Endothelial cell of umbilical vein (primary cell): ENCODE measurements around the gene SEC22A. TPM values are rescaled to one million over a fixed set of nuclear protein-coding genes. Genes with fewer than 3 reads are reported as not detected.

Source experiments
- BruUV-seq: library from RNA; stranded (reverse); fragments of 400-500 nt; replicated peaks from 2 replicates; lab custom pipeline; 2021; lab: Mats Ljungman, UMichigan
- CTCF ChIA-PET: fragments of 300-600, 350-600 bp; sonication (Branson Sonifier 250); formaldehyde crosslinking; loops from one replicate; lab custom pipeline; 2021; ENCODE audit warnings: antibody characterized with exemption, inconsistent platforms; lab: Charles Lee
- POLR2A ChIA-PET: fragments of 300-600, 350-600 bp; sonication (Branson Sonifier 250); formaldehyde crosslinking; loops from one replicate; lab custom pipeline; 2021; ENCODE audit warnings: antibody characterized with exemption, inconsistent platforms; lab: Charles Lee
- DNase-seq: peaks from one replicate; pipeline ENCODE4 v3.0.0-alpha.2; 2011; ENCODE audit warnings: low read depth, low spot score
- FAIRE-seq: peaks from 2 replicates; lab custom pipeline; 2011; peaks lifted over from hg19 to GRCh38; lab: Jason Lieb, UNC
- H2AFZ ChIP-seq: 2 replicates; pipeline ENCODE4 v1.6.0; 2012; ENCODE audit warnings: low read depth, low read length, control low read depth, inconsistent platforms
- H3K27ac ChIP-seq: 2 replicates; pipeline ENCODE4 v1.5.1; 2011; ENCODE audit warnings: low read depth, mild to moderate bottlenecking, control low read depth, low read length, moderate library complexity; ENCODE audit not compliant: insufficient read depth
- H3K27me3 ChIP-seq, 2 experiments: 2 replicates each; pipeline versions ENCODE4 v1.6.0 to v1.6.1; 2011; ENCODE audit warnings: low read length in 2 of 2, mixed read lengths in 1 of 2; ENCODE audit not compliant: control insufficient read depth in 2 of 2, insufficient read depth in 2 of 2
- H3K36me3 ChIP-seq, 2 experiments: 2 replicates in 1 of 2; 3 replicates in 1 of 2; pipeline ENCODE4 v1.5.1; 2011; ENCODE audit warnings: low read length in 2 of 2, mild to moderate bottlenecking in 1 of 2, moderate library complexity in 1 of 2; ENCODE audit not compliant: control insufficient read depth in 2 of 2, insufficient read depth in 2 of 2; ENCODE audit errors: extremely low read depth in 1 of 2
- H3K4me1 ChIP-seq: 3 replicates; pipeline ENCODE4 v1.5.1; 2011; ENCODE audit warnings: mild to moderate bottlenecking, low read length; ENCODE audit not compliant: control insufficient read depth, insufficient read depth; ENCODE audit errors: extremely low read depth
- H3K4me2 ChIP-seq: 2 replicates; pipeline ENCODE4 v1.6.1; 2011; ENCODE audit warnings: low read length, control low read depth, mixed read lengths; ENCODE audit not compliant: insufficient read depth
- H3K4me3 ChIP-seq, 3 experiments: fragments of 200-600 bp in 1 of 3; sonication (generic), shearing (Covaris generic) in 1 of 3; replicated peaks in 1 of 3; 2 replicates each; pipeline ENCODE4 v1.5.1; 2011 to 2016; ENCODE audit warnings: control low read depth in 3 of 3, low read length in 3 of 3, mild to moderate bottlenecking in 2 of 3, inconsistent platforms in 1 of 3, low read depth in 1 of 3, moderate library complexity in 1 of 3; ENCODE audit not compliant: insufficient read depth in 1 of 3
- H3K79me2 ChIP-seq: 2 replicates; pipeline ENCODE4 v1.6.0; 2012; ENCODE audit warnings: low read length, inconsistent platforms; ENCODE audit not compliant: control insufficient read depth, insufficient read depth
- H3K9ac ChIP-seq: replicated peaks from 2 replicates; pipeline ENCODE3; 2011; ENCODE audit warnings: low read length, control low read depth; ENCODE audit not compliant: insufficient read depth; ENCODE audit errors: extremely low read depth
- H3K9me1 ChIP-seq: replicated peaks from 3 replicates; pipeline ENCODE4 v1.6.0; 2011; ENCODE audit warnings: mild to moderate bottlenecking, low read length; ENCODE audit not compliant: control insufficient read depth, insufficient read depth; ENCODE audit errors: extremely low read depth
- H3K9me3 ChIP-seq: replicated peaks from 2 replicates; pipeline ENCODE4 v1.5.1; 2012; ENCODE audit warnings: low read length, inconsistent platforms; ENCODE audit not compliant: control insufficient read depth, insufficient read depth
- H4K20me1 ChIP-seq: replicated peaks from 2 replicates; pipeline ENCODE3; 2011; ENCODE audit warnings: mild to moderate bottlenecking, low read length; ENCODE audit not compliant: control insufficient read depth, insufficient read depth; ENCODE audit errors: extremely low read depth
- EZH2 ChIP-seq: IDR thresholded peaks from 2 replicates; pipeline ENCODE4 v1.6.1; 2012; ENCODE audit warnings: borderline replicate concordance, low read depth, mild to moderate bottlenecking, moderate library complexity, low read length, inconsistent platforms; ENCODE audit not compliant: severe bottlenecking
- FOS ChIP-seq: IDR thresholded peaks from 2 replicates; pipeline ENCODE4 v1.6.1; 2011; ENCODE audit warnings: mild to moderate bottlenecking, low read length, moderate library complexity, borderline replicate concordance; ENCODE audit not compliant: insufficient read depth
- GATA2 ChIP-seq: IDR thresholded peaks from 2 replicates; pipeline ENCODE4 v1.7.0; 2011; ENCODE audit warnings: low read depth, mild to moderate bottlenecking, moderate library complexity, mixed read lengths, low read length; ENCODE audit not compliant: insufficient read length, insufficient read depth
- JUN ChIP-seq: IDR thresholded peaks from 2 replicates; pipeline ENCODE4 v1.6.1; 2011; ENCODE audit warnings: borderline replicate concordance, low read depth; ENCODE audit not compliant: insufficient read length, insufficient read depth
- MYC ChIP-seq: IDR thresholded peaks from one replicate; pipeline ENCODE4 v1.6.1; 2011; ENCODE audit warnings: mild to moderate bottlenecking, low read depth, low read length
- POLR2A ChIP-seq: IDR thresholded peaks from 2 replicates; pipeline ENCODE4 v1.6.1; 2012; ENCODE audit warnings: low read depth, mild to moderate bottlenecking, control low read depth, low read length
- POLR2AphosphoS5 ChIP-seq: IDR thresholded peaks from 2 replicates; pipeline ENCODE4 v1.6.1; 2012; ENCODE audit warnings: low read depth, mild to moderate bottlenecking, control low read depth, low read length, moderate library complexity; ENCODE audit not compliant: insufficient read depth
- dilution Hi-C: fragments of 300-500 bp; cut with MboI; formaldehyde crosslinking; loops from one replicate; pipeline ENCODE4 v1.15.0; 2019; ENCODE audit warnings: low sequenced_read_pairs; ENCODE audit not compliant: extremely low pct_ligation_motif_present
- intact Hi-C: fragments of 100-400 bp; cut with micrococcal nuclease; formaldehyde crosslinking; loops from one replicate; pipeline ENCODE4 v1.10.0; 2022
- polyA plus RNA-seq, 4 experiments: library from polyadenylated mRNA; depleted of rRNA in 3 of 4; stranded (reverse) in 3 of 4; unstranded in 1 of 4; fragments of >200 nt; gene quantifications; 2 replicates each; pipeline versions ENCODE4 v1.2.1 to v1.2.3, GENCODE V29; 2011 to 2012; ENCODE audit warnings: missing spikeins in 1 of 4
- total RNA-seq: library from RNA; stranded (reverse); gene quantifications from 2 replicates; pipeline ENCODE4 v1.2.3, GENCODE V29; 2021
- TF ChIP-seq, protein P1 (sequence below): IDR thresholded peaks from 2 replicates; pipeline ENCODE4 v1.6.1; 2011; ENCODE audit not compliant: insufficient read depth, insufficient read length
- TF ChIP-seq, protein P2 (sequence below), 2 donors: IDR thresholded peaks; 1 replicate in 1 of 2; 2 replicates in 1 of 2; pipeline ENCODE4 v1.5.1; 2011; ENCODE audit warnings: low read length in 2 of 2, mild to moderate bottlenecking in 2 of 2, moderate library complexity in 2 of 2, control low read depth in 1 of 2, inconsistent platforms in 1 of 2, low read depth in 1 of 2; ENCODE audit not compliant: insufficient read depth in 1 of 2; ENCODE audit errors: extremely low read depth in 1 of 2

SEC22A gene
- total and polyA plus RNA-seq, 2 donors (not counting 3 experiments of a cell fraction or from before 2014, with no cell fraction given) = 20.1 to 26.8 TPM

- H3K9ac ChIP-seq = no peak overlapping the region
- H3K9me1 ChIP-seq = no peaks in the 10 kb centered on the region
- ChIA-PET POLR2A (no interaction called here), CTCF (no interaction called here)
- H3K9me3 ChIP-seq = no peaks in the 10 kb centered on the region
- no peak for DNase-seq
- no peak overlapping the region for H3K4me2 ChIP-seq
- intact Hi-C loops (no loop called here), dilution Hi-C loops (no loop called here)
- TF ChIP-seq JUN (no peak), GATA2 (no peak)
- no peak overlapping the region for H3K4me3 ChIP-seq
- BruUV-seq = no TSS peak
- no peaks in the 10 kb centered on the region for H3K36me3 ChIP-seq
- no peaks in the 10 kb centered on the region for H3K79me2 ChIP-seq
- no peak for FAIRE-seq
- no peak overlapping the region for H2AFZ ChIP-seq
- H4K20me1 ChIP-seq = no peaks in the 10 kb centered on the region
- no peaks in the 10 kb centered on the region for H3K4me1 ChIP-seq
- H3K27me3 ChIP-seq = no peaks in the 10 kb centered on the region
- H3K27ac ChIP-seq = no peak overlapping the region
Observed at GRCh38 chr3:123188058-123188457, 13.7 kb upstream of the SEC22A start.

- dilution Hi-C loops = no loop called here
Observed at GRCh38 chr3:123193448-123194101, 8.2 kb upstream of the SEC22A start.

More at GRCh38 chr3:123193448-123194101, 8.2 kb upstream of the SEC22A start:
- Histone ChIP-seq H3K4me1 (no peaks in the 10 kb centered on the region), H3K9me1 (no peaks in the 10 kb centered on the region), H3K4me2 (no peak overlapping the region), H3K36me3 (no peaks in the 10 kb centered on the region), H3K27ac (no peak overlapping the region), H4K20me1 (no peaks in the 10 kb centered on the region), H3K79me2 (no peaks in the 10 kb centered on the region), H2AFZ (no peak overlapping the region), H3K9ac (no peak overlapping the region), H3K27me3 (no peaks in the 10 kb centered on the region), H3K9me3 (no peaks in the 10 kb centered on the region), H3K4me3 (no peak overlapping the region)
- no TSS peak for BruUV-seq
- FAIRE-seq (no peak), DNase-seq (no peak)
- intact Hi-C loops = no loop called here
- ChIA-PET CTCF (interaction anchor here (0.8 kb wide), 1 partner anchor 14 kb away, joined by 3 read pairs; no protein-coding TSS in a partner anchor), POLR2A (no interaction called here)
- TF ChIP-seq JUN (no peak), MYC (no peak), POLR2AphosphoS5 (no peak), POLR2A (no peak), FOS (no peak), GATA2 (no peak), EZH2 (no peak)
- TF ChIP-seq, protein P1, sequence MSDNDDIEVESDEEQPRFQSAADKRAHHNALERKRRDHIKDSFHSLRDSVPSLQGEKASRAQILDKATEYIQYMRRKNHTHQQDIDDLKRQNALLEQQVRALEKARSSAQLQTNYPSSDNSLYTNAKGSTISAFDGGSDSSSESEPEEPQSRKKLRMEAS = no peak
- TF ChIP-seq, protein P2, sequence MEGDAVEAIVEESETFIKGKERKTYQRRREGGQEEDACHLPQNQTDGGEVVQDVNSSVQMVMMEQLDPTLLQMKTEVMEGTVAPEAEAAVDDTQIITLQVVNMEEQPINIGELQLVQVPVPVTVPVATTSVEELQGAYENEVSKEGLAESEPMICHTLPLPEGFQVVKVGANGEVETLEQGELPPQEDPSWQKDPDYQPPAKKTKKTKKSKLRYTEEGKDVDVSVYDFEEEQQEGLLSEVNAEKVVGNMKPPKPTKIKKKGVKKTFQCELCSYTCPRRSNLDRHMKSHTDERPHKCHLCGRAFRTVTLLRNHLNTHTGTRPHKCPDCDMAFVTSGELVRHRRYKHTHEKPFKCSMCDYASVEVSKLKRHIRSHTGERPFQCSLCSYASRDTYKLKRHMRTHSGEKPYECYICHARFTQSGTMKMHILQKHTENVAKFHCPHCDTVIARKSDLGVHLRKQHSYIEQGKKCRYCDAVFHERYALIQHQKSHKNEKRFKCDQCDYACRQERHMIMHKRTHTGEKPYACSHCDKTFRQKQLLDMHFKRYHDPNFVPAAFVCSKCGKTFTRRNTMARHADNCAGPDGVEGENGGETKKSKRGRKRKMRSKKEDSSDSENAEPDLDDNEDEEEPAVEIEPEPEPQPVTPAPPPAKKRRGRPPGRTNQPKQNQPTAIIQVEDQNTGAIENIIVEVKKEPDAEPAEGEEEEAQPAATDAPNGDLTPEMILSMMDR (IDR thresholded peaks at IDR 0.05; ENCODE audit: extremely low read depth in 1 of 2, insufficient read depth in 1 of 2, low read depth in 1 of 2, low read length in 2 of 2) = no peak
